NCI-H128 (cell line): ENCODE measurements around the gene TTLL6.

Experiments
- DNase-seq: peaks from one replicate; lab custom pipeline; 2025; ENCODE audit not compliant: unreplicated experiment; lab: John Stamatoyannopoulos, UW

Gene TTLL6

DNA sequence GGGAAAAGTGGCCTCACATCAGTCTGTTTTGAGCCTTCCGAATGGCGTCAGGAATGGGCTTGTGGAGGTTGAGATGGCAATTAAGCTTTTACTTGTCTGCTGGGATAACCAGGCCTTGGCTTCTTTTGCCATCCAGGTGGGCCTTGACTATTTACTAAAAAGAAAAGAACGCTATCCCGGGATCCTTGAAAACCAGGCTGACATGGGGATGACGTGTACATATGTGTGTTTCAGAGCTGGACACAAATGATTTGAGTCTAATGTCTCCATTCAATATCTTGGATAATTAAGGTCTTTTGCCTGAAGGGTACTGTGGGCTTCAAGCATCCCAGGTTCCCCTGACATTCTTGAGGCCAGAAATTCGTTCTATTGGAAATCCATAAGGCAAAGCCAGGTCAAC lies 55.9 kb downstream of the TTLL6 start:
- no peak for DNase-seq

DNA sequence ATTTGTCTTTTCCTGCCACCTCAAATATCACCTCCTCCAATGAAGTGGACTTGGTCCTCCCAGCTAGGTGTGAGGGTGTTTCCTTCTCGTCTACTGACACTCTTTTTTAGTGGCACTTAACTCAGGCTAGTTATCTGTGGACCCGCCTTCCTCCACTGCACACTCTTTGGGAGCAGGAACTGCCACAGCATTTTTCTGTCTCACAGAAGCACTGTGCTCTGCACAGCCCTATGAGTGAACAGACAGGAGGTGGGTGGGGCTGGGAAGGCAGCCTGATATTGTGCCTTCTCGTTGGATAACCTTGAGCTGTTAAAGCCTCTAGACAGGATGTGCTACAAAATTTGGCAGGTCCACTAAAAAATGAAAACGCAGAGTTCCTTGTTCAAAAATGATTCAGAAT lies 56.6 kb downstream of the TTLL6 start:
- DNase-seq = no peak

GRCh38 chr17:48759288-48759687 lies 57.7 kb downstream of the TTLL6 start:
- no peak for DNase-seq

- no peak for DNase-seq
Observed at GRCh38 chr17:48757524-48757961, 59.5 kb downstream of the TTLL6 start.

GRCh38 chr17:48756830-48757251 lies 60.2 kb downstream of the TTLL6 start:
- no peak for DNase-seq

GRCh38 chr17:48755356-48755755 lies 61.7 kb downstream of the TTLL6 start:
- DNase-seq = no peak

GRCh38 chr17:48754500-48755261 lies 62.3 kb downstream of the TTLL6 start:
- DNase-seq = no peak

GRCh38 chr17:48753794-48754499 lies 63.1 kb downstream of the TTLL6 start:
- DNase-seq = no peak

DNA sequence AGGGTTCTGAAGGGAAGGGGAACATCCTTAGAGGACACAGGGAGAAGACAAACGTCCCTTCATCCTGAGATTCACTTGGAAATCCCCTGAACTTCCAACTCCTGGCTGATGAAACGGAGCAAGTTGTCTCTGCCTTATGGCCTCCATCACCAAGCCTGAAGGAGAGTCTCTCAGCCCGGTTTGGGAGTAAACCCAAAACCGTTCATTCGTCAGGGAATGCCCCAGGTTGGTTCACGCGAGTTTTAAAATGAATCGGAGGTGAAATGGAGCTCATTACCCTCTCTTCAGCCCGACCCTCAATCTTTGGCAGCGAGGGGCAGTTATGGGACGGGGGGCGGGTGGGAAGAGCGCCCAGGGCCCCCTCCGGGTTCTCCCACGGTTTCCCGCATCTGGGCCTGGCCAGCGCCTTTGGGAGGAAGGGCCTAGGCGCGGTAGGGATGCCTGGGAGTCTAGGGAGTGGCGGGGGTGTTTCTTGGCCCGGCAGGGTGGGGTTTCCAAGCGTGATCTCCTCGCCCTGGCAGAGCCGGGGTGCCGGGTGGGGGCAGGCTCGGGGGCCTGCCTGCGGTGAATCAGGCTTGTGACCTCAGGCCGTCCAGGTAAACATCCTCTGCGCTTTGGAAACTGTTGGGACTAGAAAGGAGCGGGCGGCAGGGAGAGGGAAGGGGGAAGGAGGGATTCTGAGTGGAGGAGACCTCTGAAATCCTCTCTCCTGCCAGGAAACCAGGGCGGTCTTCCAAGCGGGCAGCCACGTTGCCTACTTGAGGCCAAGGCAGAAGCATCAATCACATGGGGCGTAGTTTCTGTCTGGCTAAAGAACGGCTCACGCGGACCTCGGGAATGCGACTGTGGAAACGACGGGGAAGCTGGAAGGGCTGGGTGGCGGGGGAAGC lies 64.4 kb downstream of the TTLL6 start:
- no peak for DNase-seq

DNA sequence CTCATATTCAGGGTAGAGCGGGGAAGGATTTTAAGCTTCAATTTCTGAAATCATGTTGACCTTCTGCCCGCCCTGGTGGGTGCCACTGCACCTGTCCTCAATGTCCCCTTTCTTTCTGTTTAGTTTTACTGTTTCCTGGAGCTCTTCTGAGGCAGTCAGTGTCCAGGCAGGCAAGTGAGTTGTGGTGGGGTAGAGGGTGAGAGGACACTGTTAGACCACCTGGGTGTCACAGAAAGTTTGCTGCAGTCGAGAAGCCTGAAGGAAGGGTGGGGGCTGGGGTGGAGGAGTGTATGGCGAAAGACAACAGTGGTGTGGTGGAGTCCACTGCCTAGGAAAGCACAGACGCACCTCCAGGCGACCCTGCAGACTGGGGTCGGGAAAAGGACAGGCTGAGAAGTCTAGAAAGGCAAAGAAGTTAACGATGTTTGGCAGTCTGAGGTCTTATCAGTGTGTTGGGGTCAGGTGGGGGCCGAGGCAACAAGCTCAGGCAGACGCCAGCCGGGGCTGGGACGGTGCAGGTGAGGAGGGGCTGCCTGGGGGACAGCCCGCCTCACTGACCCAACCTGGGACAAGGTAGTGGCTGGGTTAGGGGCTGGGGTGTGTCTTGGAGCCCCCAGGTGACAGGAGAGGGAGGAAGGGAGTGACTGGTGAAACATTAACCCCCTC lies 65.2 kb downstream of the TTLL6 start:
- no peak for DNase-seq

- no peak for DNase-seq
Observed at GRCh38 chr17:48751172-48751571, 65.9 kb downstream of the TTLL6 start.

DNA sequence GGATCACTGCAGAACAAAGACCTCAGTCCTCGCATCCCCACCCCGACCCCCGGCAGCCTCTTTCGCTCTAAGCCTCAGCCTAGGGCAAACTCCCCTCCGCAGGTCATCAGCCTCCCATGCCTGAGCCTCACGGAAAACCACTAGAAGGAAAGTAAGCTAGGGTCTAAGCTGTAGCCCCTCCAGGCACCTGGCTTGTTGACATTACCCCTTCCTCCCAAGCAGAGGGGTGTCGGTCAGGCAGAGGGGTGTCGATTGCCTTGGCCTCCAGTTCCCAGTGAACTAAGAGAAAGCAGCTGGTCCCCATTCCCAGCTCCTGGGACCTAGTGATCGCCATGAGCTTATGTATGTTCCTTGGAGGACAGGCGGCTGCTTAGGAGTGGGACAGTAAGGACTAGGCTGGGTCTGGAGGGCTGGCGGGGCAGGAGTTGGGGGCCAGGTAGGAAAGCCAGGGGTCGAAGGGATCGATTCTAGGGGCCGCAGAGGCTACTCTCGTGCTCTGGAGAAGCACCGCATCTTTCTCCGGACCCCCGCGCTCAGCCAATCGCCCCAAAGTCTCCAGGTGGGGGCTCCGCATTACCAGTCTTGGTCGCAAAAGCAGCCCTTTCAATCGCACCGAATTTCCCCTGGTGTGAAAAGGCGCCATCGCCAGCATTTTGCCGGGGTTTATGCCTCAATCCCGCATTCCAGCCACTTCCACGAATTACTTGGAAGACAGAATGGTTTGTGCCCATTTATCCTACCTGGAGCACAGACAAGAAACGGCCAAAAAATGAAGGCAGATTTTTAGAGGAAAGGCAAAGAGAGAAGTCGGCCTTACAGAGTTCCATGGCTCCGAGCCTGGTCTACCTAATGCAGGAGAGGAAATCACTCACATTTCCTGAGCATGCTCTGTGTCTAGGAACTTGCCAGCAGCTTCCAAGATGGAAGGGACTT lies 67.1 kb downstream of the TTLL6 start:
- DNase-seq = no peak

DNA sequence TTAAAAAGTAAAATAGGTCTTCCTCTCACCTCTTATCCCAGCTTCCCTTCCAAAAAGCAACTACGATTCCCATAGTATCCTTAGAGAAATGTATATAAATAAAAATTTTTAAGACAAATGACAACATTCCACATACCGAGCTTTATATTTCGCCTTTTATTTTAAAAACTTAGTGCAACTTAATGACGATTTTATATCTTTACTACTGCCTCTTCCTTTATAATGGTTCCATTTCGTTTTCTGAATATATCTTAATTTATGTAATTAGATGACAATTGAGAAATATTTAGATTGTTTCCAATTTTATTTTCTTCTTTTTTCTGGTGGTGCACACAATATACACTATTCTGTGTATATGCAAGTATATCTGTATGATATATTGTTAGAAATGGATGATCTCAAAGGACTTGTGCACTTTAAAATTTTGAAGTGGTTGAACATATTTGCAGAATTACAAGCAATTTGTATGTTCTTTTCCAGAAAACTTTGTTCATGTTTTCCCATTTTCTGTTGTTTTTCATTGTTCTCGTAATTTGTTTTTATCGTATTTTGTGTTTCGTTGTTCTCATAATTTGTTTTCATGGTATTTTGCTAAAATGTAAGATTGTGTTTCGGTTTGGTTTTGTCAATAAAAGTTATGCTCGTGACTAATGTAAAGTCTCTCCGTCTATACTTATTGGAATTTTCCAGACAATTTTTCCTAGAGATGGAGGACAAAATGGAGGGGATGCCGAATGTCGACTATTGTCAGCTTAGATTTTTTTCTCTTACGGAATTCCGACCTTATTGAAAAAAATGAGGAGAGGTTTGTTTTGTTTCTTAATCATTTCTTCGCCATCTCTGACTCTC lies 68.1 kb downstream of the TTLL6 start:
- DNase-seq = no peak

GRCh38 chr17:48747445-48748363 lies 69.3 kb downstream of the TTLL6 start:
- DNase-seq = no peak

- no peak for DNase-seq
Observed at GRCh38 chr17:48746916-48747444, 70.0 kb downstream of the TTLL6 start.

- DNase-seq = no peak
Observed at GRCh38 chr17:48745381-48746275, 71.4 kb downstream of the TTLL6 start.

DNA sequence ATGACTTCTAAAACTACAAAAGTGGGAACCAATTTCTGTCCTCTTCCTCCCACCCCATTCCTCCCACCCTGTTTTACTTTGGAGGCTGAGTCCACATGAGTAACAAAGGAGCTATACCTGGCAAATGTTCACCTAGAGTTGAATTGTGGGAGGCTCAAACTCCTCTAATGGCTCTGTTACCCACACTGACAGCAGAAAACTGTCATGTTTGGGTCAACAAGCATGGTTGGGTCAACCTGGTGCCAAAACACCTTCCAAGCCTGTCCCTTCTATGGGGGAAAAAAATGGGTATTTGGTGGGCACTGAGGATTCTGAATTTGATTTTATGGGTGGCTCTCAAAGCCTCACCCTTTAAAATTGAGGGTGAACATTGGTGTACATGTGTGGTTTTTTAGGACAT lies 76.5 kb downstream of the TTLL6 start:
- no peak for DNase-seq
